HCT116 (cell line): ENCODE measurements around the gene YIF1B. TPM values are rescaled to one million over a fixed set of nuclear protein-coding genes. Genes with fewer than 3 reads are reported as not detected.

Source experiments
- ATAC-seq: fragments of 200-7000 bp; cut with Tn5 transposase; 2 replicates; pipeline ENCODE4 v1.9.1; 2020; ENCODE audit warnings: mild to moderate bottlenecking, moderate library complexity
- BruUV-seq: library from RNA; stranded (reverse); fragments of 400-500 nt; replicated peaks from 2 replicates; lab custom pipeline; 2021; lab: Mats Ljungman, UMichigan
- CTCF ChIA-PET: fragments of 300-600 bp; sonication (Branson Sonifier 250); formaldehyde crosslinking; loops from one replicate; lab custom pipeline; 2021; ENCODE audit warnings: antibody characterized with exemption; lab: Charles Lee
- POLR2A ChIA-PET: fragments of 300-600, 350-600 bp; sonication (Branson Sonifier 250); formaldehyde crosslinking; loops from one replicate; lab custom pipeline; 2021; ENCODE audit warnings: antibody characterized with exemption; lab: Charles Lee
- RAD21 ChIA-PET, 2 experiments: fragments of 300-600 bp; sonication (Branson Sonifier 250); formaldehyde crosslinking; loops; one replicate each; lab custom pipeline; 2023; ENCODE audit warnings: low total read pairs in 2 of 2; ENCODE audit not compliant: uncharacterized antibody in 2 of 2, unreplicated experiment in 2 of 2, low non-redundant PET in 1 of 2; lab: Charles Lee
- DNase-seq: peaks from one replicate; pipeline ENCODE4 v3.0.0-alpha.2; 2010; ENCODE audit warnings: low read depth, low spot score
- H2AFZ ChIP-seq: fragments of 200-600 bp; shearing (Covaris generic), sonication (generic); 2 replicates; pipeline ENCODE4 v1.6.1; 2017; ENCODE audit warnings: low read depth, mixed run types, mixed read lengths, antibody characterized with exemption, low read length; ENCODE audit not compliant: poor library complexity, severe bottlenecking
- H3K27ac ChIP-seq: 2 replicates; pipeline ENCODE4 v1.5.1; 2012; ENCODE audit warnings: low read depth, low read length
- H3K27me3 ChIP-seq: fragments of 200-600 bp; sonication (generic); 2 replicates; pipeline ENCODE4 v1.6.1; 2016; ENCODE audit warnings: mixed run types, low read length, mixed read lengths; ENCODE audit not compliant: insufficient read depth
- H3K36me3 ChIP-seq, 2 experiments: fragments of 200-500 bp in 1 of 2; fragments of 200-600 bp in 1 of 2; sonication (Bioruptor generic) in 1 of 2; sonication (generic) in 1 of 2; 2 replicates each; pipeline versions ENCODE4 v1.5.1 to v1.6.1; 2014 to 2016; ENCODE audit warnings: low read length in 2 of 2, inconsistent platforms in 1 of 2, mixed read lengths in 1 of 2, mixed run types in 1 of 2; ENCODE audit not compliant: insufficient read depth in 2 of 2, control insufficient read depth in 1 of 2
- H3K4me1 ChIP-seq, 2 experiments: fragments of 200-600 bp in 1 of 2; sonication (generic) in 1 of 2; 2 replicates each; pipeline versions ENCODE4 v1.5.1 to v1.6.1; 2012 to 2017; ENCODE audit warnings: low read length in 2 of 2, inconsistent platforms in 1 of 2, mild to moderate bottlenecking in 1 of 2, mixed read lengths in 1 of 2, mixed run types in 1 of 2, moderate library complexity in 1 of 2; ENCODE audit not compliant: insufficient read depth in 2 of 2, control insufficient read depth in 1 of 2
- H3K4me2 ChIP-seq: fragments of 200-600 bp; sonication (generic); 2 replicates; pipeline ENCODE4 v1.6.1; 2017; ENCODE audit warnings: mixed run types, low read length, mixed read lengths
- H3K4me3 ChIP-seq, 2 experiments: fragments of 200-600 bp in 1 of 2; sonication (generic) in 1 of 2; replicated peaks in 1 of 2; 2 replicates each; pipeline ENCODE4 v1.5.1; 2011 to 2016; ENCODE audit warnings: low read length in 2 of 2, control low read depth in 1 of 2, low read depth in 1 of 2, mild to moderate bottlenecking in 1 of 2, mixed read lengths in 1 of 2, mixed run types in 1 of 2
- H3K79me2 ChIP-seq: fragments of 200-600 bp; sonication (generic); 2 replicates; pipeline ENCODE4 v1.6.1; 2017; ENCODE audit warnings: mild to moderate bottlenecking, mixed run types, low read length, moderate library complexity, mixed read lengths; ENCODE audit not compliant: insufficient read depth
- H3K9ac ChIP-seq: fragments of 200-600 bp; sonication (generic); 2 replicates; pipeline ENCODE4 v1.6.1; 2016; ENCODE audit warnings: low read length, mixed read lengths
- H3K9me2 ChIP-seq: fragments of 200-600 bp; sonication (generic), shearing (Covaris generic); 2 replicates; pipeline ENCODE4 v1.6.1; 2017; ENCODE audit warnings: mixed run types, mild to moderate bottlenecking, moderate library complexity; ENCODE audit not compliant: insufficient read depth
- H3K9me3 ChIP-seq, 2 experiments: fragments of 200-500 bp in 1 of 2; fragments of 200-600 bp in 1 of 2; sonication (Bioruptor generic) in 1 of 2; sonication (generic) in 1 of 2; 2 replicates each; pipeline ENCODE4 v1.6.1; 2014 to 2017; ENCODE audit warnings: low read length in 2 of 2, mixed read lengths in 2 of 2, inconsistent platforms in 1 of 2, low read depth in 1 of 2, mild to moderate bottlenecking in 1 of 2, mixed run types in 1 of 2, moderate library complexity in 1 of 2; ENCODE audit not compliant: control insufficient read depth in 1 of 2, insufficient read depth in 1 of 2
- H4K20me1 ChIP-seq: fragments of 200-600 bp; sonication (generic), shearing (Covaris generic); 2 replicates; pipeline ENCODE4 v1.6.1; 2017; ENCODE audit warnings: mixed run types, mild to moderate bottlenecking, moderate library complexity; ENCODE audit not compliant: insufficient read depth
- CBX3 ChIP-seq: IDR thresholded peaks from 2 replicates; pipeline ENCODE4 v1.6.1; 2012; ENCODE audit warnings: low read depth
- CEBPB ChIP-seq: IDR thresholded peaks from 2 replicates; pipeline ENCODE4 v1.6.1; 2012; ENCODE audit warnings: low read depth
- EZH2 ChIP-seq: fragments of 200-600 bp; sonication (generic); IDR thresholded peaks from 2 replicates; pipeline ENCODE4 v1.6.1; 2017; ENCODE audit warnings: antibody characterized with exemption, mixed run types
- FOSL1 ChIP-seq: IDR thresholded peaks from 2 replicates; pipeline ENCODE4 v1.6.1; 2012; ENCODE audit warnings: low read depth
- JUND ChIP-seq: IDR thresholded peaks from 2 replicates; pipeline ENCODE4 v1.6.1; 2012
- POLR2A ChIP-seq: IDR thresholded peaks from 2 replicates; pipeline ENCODE4 v1.7.0; 2011; ENCODE audit warnings: borderline replicate concordance; ENCODE audit not compliant: insufficient read depth, insufficient read length; ENCODE audit errors: extremely low read depth
- SP1 ChIP-seq: IDR thresholded peaks from 2 replicates; pipeline ENCODE4 v1.6.1; 2012; ENCODE audit warnings: low read depth
- SRF ChIP-seq: IDR thresholded peaks from 2 replicates; pipeline ENCODE4 v1.6.1; 2012; ENCODE audit warnings: low read depth
- YY1 ChIP-seq: IDR thresholded peaks from 2 replicates; pipeline ENCODE4 v1.6.1; 2011; ENCODE audit warnings: low read length, low read depth, moderate library complexity, mild to moderate bottlenecking; ENCODE audit not compliant: insufficient replicate concordance; ENCODE audit errors: extremely low read depth
- ZNF274 ChIP-seq: fragments of 200-500 bp; sonication (Bioruptor generic); IDR thresholded peaks from 2 replicates; pipeline ENCODE4 v1.6.1; 2014; ENCODE audit warnings: mild to moderate bottlenecking, low read depth, low read length, inconsistent platforms
- intact Hi-C: fragments of 100-400 bp; cut with micrococcal nuclease; formaldehyde crosslinking; loops from 2 replicates; pipeline ENCODE4 v1.10.0; 2022
- total RNA-seq: library from RNA; stranded (reverse); gene quantifications from one replicate; pipeline ENCODE4 v1.2.1, GENCODE V29; 2021; ENCODE audit not compliant: unreplicated experiment
- TF ChIP-seq, protein P1 (sequence below): IDR thresholded peaks from 2 replicates; pipeline ENCODE4 v1.6.1; 2012; ENCODE audit warnings: low read depth
- TF ChIP-seq, protein P2 (sequence below): IDR thresholded peaks from 2 replicates; pipeline ENCODE4 v1.6.1; 2011; ENCODE audit warnings: mild to moderate bottlenecking, low read length, moderate library complexity; ENCODE audit not compliant: insufficient replicate concordance; ENCODE audit errors: extremely low read depth

Gene YIF1B
- total RNA-seq, 1 experiment from 2014 or later, result 67.5 TPM

DNA sequence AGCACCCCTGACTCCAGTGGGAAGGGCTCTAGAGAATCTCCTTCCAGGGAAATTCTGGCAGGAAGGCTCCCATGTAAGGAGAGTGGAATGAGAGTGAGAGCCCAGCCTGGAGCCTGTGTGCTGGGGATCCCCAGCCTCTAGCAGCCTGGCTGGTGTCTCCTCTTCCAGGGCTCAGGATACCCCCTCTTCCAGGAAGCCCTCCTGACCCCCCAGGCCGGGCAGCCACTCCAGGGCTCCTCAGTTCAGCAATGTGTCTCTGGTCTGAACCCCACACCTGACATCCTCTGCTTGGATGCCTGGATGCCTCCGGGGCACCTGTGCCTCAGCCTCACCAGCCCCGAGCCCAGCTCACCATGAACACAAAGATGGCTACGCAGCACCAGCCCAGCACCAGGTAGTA lies 8.7 kb downstream of the YIF1B start (continued):
- TF ChIP-seq, protein P1, sequence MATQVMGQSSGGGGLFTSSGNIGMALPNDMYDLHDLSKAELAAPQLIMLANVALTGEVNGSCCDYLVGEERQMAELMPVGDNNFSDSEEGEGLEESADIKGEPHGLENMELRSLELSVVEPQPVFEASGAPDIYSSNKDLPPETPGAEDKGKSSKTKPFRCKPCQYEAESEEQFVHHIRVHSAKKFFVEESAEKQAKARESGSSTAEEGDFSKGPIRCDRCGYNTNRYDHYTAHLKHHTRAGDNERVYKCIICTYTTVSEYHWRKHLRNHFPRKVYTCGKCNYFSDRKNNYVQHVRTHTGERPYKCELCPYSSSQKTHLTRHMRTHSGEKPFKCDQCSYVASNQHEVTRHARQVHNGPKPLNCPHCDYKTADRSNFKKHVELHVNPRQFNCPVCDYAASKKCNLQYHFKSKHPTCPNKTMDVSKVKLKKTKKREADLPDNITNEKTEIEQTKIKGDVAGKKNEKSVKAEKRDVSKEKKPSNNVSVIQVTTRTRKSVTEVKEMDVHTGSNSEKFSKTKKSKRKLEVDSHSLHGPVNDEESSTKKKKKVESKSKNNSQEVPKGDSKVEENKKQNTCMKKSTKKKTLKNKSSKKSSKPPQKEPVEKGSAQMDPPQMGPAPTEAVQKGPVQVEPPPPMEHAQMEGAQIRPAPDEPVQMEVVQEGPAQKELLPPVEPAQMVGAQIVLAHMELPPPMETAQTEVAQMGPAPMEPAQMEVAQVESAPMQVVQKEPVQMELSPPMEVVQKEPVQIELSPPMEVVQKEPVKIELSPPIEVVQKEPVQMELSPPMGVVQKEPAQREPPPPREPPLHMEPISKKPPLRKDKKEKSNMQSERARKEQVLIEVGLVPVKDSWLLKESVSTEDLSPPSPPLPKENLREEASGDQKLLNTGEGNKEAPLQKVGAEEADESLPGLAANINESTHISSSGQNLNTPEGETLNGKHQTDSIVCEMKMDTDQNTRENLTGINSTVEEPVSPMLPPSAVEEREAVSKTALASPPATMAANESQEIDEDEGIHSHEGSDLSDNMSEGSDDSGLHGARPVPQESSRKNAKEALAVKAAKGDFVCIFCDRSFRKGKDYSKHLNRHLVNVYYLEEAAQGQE, result no peak
- TF ChIP-seq, all 23 proteins: peak for 0

DNA sequence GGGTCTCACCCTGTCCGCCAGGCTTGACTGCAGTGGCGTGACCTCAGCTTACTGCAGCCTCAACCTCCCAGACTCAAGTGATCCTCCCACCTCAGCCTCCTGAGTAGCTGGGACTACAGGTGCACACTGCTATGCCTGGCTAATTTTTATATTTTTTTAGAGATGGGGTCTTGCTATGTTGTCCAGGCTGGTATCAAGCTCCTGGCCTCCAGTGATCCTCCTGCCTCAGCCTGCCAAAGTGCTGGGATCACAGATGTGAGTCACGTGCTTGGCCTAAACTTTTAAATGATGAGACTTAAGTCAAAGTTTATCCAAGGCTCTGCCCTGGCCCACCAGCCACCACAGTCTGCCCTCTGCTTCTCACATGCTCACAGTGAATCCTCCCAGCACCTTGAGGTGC lies 9.5 kb downstream of the YIF1B start:
- no peak overlapping the region for H3K27ac ChIP-seq
- ChIA-PET RAD21 (no interaction called here), POLR2A (interaction anchor here (2.8 kb wide), 1 partner anchor 13 kb away, joined by 10 read pairs; the partner anchor contains the start of gene KCNK6), CTCF (no interaction called here)
- intact Hi-C loops, result no loop called here
- no peak overlapping the region for H3K9ac ChIP-seq
- ATAC-seq (no peak), DNase-seq (no peak)
- peaks cover 26 to 38% of the 10 kb centered on the region in 2 experiments for H3K4me1 ChIP-seq
- H3K79me2 ChIP-seq, result peaks cover 22% of the 10 kb centered on the region
- no peaks in the 10 kb centered on the region for H3K9me3 ChIP-seq
- peaks cover 10% of the 10 kb centered on the region in 2 experiments; a peak in 3 of 4 replicates for H3K36me3 ChIP-seq
- TF ChIP-seq, protein P2, sequence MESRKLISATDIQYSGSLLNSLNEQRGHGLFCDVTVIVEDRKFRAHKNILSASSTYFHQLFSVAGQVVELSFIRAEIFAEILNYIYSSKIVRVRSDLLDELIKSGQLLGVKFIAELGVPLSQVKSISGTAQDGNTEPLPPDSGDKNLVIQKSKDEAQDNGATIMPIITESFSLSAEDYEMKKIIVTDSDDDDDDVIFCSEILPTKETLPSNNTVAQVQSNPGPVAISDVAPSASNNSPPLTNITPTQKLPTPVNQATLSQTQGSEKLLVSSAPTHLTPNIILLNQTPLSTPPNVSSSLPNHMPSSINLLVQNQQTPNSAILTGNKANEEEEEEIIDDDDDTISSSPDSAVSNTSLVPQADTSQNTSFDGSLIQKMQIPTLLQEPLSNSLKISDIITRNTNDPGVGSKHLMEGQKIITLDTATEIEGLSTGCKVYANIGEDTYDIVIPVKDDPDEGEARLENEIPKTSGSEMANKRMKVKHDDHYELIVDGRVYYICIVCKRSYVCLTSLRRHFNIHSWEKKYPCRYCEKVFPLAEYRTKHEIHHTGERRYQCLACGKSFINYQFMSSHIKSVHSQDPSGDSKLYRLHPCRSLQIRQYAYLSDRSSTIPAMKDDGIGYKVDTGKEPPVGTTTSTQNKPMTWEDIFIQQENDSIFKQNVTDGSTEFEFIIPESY, result no peak
- TF ChIP-seq JUND (no peak), SRF (no peak), CBX3 (no peak), POLR2A (no peak), SP1 (no peak), YY1 (no peak), EZH2 (no peak), FOSL1 (no peak), CEBPB (no peak), ZNF274 (no peak)
- H3K4me3 ChIP-seq, result no peak overlapping the region
- no peaks in the 10 kb centered on the region for H3K27me3 ChIP-seq
- no TSS peak for BruUV-seq
- no peak overlapping the region for H2AFZ ChIP-seq
- no peaks in the 10 kb centered on the region for H4K20me1 ChIP-seq
- no peak overlapping the region for H3K4me2 ChIP-seq
- H3K9me2 ChIP-seq, result no peaks in the 10 kb centered on the region
